Measurements from ENCODE around the gene SETX.

- no peak for TF ChIP-seq BACH2 (CRISPR knock-in tag; IDR thresholded peaks at IDR 0.05; ENCODE audit: borderline replicate concordance)
- TF ChIP-seq OSR1 (CRISPR knock-in tag; IDR thresholded peaks at IDR 0.05), result no peak
- no peak for TF ChIP-seq ZFP30 (CRISPR knock-in tag; IDR thresholded peaks at IDR 0.05)
- TF ChIP-seq PPARA (CRISPR knock-in tag; IDR thresholded peaks at IDR 0.05; ENCODE audit: borderline replicate concordance), result no peak
- no peak for TF ChIP-seq SNAI2 (CRISPR knock-in tag; IDR thresholded peaks at IDR 0.05)
- no peak for TF ChIP-seq PATZ1 (CRISPR knock-in tag; IDR thresholded peaks at IDR 0.05; ENCODE audit: borderline replicate concordance)
- TF ChIP-seq ARNTL (CRISPR knock-in tag; IDR thresholded peaks at IDR 0.05; ENCODE audit: borderline replicate concordance, low read depth), result no peak
- TF ChIP-seq POU6F1 (CRISPR knock-in tag; IDR thresholded peaks at IDR 0.05; ENCODE audit: borderline replicate concordance, low read depth), result no peak
- no peak for TF ChIP-seq ESRRG (CRISPR knock-in tag; IDR thresholded peaks at IDR 0.05)
- TF ChIP-seq RARB (CRISPR knock-in tag; IDR thresholded peaks at IDR 0.05), result no peak
- TF ChIP-seq TCF4 (CRISPR knock-in tag; IDR thresholded peaks at IDR 0.05; ENCODE audit: borderline replicate concordance), result no peak
- TF ChIP-seq ZFP3 (CRISPR knock-in tag; IDR thresholded peaks at IDR 0.05), result no peak
- TF ChIP-seq CREB5 (CRISPR knock-in tag; IDR thresholded peaks at IDR 0.05; ENCODE audit: low read depth), result no peak
- no peak for TF ChIP-seq ZC3H10 (CRISPR knock-in tag; IDR thresholded peaks at IDR 0.05)
These were observed 126.7 kb downstream of the SETX start for GRCh38 chr9:132228062-132228461.
